ENCODE measurements around the gene FBXO42.

- TF ChIP-seq FOXM1 (IDR thresholded peaks at IDR 0.05; ENCODE audit: borderline replicate concordance) (no peak), SP1 (IDR thresholded peaks at IDR 0.05) (no peak), ELF4 (IDR thresholded peaks at IDR 0.05) (no peak), SUZ12 (IDR thresholded peaks at IDR 0.05) (no peak), ZNF384 (IDR thresholded peaks at IDR 0.05) (no peak), BHLHE40 (IDR thresholded peaks at IDR 0.05; ENCODE audit: borderline replicate concordance) (no peak), HDGF (IDR thresholded peaks at IDR 0.05; ENCODE audit: borderline replicate concordance) (no peak), NFRKB (IDR thresholded peaks at IDR 0.05) (no peak), LEF1 (IDR thresholded peaks at IDR 0.05; ENCODE audit: borderline replicate concordance) (no peak), FOXK2 (IDR thresholded peaks at IDR 0.05) (no peak)
These were observed 58.7 kb downstream of the FBXO42 start for GRCh38 chr1:16293538-16293937.

All from HEK293T (cell line).